GM21367 (cell line): ENCODE measurements around the gene AKR1B1.

Experiments
- ATAC-seq: cut with Tn5 transposase; IDR thresholded peaks from one replicate; pipeline ENCODE4 v1.9.1; 2021; ENCODE audit not compliant: unreplicated experiment

AKR1B1 gene

DNA sequence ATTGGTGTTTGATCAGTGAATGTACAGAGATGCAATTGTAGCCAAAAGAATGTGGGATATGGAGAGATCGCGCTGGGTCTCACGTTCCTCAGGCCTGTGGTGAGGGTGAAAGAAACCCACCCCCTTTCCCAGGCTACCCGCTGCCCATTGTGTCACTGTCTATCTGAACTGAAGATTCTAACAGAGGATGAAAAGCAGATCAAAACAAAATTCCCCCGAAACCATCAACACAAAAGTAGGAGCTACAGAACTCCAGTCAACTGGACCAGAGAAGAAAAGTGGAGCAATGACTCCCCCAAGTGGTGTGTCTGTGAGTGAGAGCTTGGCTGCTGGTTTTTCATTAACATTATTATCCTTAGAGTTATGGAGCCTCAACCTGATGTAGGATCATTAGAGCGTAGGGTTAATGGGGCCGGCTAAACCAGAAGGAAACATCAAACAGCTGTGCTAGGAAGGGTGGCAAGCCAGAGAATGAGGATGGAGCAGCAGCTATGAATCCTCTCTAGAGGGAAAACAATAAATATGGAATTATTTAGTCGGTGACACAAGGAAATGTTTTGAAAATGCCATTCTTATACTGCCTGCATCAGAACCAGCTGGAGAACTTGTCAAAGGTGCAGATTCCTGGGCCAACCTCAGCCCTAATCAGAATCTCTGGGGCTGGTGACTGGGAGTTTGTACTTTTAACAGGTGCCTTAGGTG, 38.3 kb downstream of the AKR1B1 start:
- ATAC-seq = no peak

DNA sequence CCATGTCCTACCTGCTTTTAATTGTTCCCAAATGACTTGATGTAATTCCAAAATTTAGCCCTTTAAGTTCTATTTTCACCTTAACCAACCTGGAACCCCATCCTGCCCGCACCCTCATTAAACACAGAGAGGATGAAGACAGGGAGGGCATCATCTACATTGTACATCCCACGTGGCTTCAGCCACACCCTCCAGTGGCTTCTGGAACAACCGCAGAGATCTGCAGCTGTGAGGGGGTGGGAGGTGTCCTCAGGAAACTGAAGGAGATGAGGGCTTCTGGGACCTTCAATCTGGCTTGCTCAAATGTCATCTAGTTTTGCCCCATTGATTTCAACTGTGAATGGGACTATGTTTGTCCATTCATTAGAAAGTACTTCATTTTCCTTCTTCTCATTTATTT, 39.0 kb downstream of the AKR1B1 start:
- ATAC-seq = no peak

DNA sequence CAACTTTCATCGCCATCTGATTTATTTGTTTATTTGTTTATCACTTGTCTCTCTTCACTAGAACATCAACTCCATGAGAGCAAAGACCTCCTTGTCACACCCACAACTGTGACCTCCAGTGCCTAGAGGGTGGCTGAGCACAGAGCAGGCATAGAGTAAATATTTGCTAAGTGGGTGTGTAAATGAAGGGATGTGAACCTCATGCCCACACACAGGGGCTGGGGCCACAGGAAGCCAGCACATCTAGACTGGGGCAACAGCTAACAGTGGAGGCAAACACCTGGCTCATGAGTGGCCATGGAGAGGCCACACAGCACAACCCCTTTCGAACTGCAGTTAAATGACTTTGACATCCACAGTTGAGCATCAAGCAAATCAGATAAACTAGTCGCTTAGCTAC, 39.8 kb downstream of the AKR1B1 start:
- ATAC-seq = no peak

DNA sequence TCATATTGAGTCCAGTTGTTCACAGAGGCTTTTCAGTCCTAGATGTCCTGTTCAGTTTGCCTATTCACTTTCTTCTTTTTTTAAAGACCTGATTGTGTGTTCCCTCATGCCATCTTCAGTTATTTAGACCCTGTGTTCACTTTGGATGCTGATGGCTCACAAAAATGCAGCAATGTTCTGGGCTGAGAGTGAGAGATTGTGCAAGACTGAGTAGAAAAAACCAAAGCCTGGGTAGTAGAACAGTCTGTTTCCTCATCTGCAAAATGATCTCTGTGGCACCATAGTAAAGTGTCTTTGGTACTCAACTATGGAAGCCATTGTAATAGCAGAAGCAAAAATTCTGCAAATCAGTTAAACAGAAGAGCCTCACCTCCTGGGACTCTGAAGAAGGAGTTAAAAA, 43.2 kb downstream of the AKR1B1 start:
- ATAC-seq = no peak

DNA sequence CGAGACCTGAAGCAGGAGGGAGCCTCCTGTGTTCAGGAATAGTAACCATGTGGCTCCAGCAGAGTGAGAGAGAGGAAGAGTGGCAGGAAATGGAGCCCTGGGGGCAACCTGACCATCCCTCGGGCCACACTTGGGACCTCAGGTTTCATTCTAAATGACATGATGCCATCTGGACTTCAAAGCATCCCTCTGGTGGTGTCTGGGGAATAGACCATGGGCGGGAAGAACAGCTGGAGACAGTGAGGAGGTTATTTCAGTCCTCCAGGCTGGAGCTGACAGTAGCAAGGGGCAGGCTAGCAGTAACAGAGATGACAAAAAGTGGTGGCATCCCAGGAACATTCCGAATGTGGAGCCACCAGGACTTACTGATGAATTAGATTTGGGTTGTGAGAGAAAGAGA, 44.8 kb downstream of the AKR1B1 start:
- no peak for ATAC-seq

DNA sequence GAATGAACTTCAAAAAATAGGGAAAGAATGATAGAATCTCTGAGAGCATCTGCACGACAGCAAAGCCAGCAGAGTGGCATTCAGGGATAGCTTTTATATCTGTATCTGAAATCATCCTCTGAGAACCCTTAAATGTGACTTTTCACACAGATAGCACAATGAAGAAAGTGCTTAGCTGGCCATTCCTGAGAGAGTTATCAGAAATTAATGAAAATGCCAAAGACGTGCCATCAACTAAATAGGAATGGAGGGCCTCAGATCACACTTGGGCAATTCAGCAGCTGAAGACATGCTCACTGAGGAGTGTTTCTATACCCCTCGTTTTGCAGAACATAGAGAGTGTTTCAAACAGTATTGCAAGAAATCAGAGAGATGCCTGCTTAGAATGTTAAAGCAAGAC, 51.6 kb downstream of the AKR1B1 start:
- no peak for ATAC-seq

DNA sequence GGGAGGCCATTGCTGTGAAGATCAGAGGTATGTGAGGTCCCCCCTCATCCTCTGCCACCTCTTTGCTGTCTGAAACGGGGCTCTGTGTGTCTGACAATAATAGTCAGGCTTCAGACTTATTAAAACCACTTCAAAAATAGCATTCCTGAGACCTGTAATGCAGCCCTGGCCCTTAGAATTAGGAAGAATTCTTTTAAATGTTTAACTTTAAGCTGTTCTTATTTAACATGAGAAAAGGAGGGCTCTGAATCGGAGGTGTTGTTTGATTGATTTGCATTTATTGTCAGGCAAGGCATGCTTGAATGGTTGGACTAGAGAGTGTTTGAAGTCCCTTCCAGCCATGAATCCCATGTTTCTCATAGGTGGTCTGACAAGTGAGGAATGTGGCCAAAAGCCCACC, 52.5 kb downstream of the AKR1B1 start:
- no peak for ATAC-seq

DNA sequence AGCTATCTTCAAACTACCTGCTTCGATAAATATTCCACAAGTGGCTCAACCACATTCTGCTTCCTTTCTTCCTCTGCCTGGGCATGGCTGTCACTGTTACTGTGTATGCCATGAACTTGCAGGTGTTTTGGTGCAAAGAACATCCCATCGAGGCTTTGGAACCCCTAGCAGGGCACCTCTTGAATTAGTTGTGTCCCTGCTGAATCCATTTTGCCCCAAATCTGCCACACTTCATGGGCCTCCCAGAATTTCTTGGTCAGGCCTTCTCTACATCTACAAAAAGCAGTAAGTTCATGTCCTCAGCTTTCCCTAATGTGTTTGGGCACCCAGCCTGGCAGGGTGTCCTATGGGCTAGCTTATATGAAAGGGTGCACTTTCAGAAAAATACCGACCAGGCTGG, 53.6 kb downstream of the AKR1B1 start:
- no peak for ATAC-seq

DNA sequence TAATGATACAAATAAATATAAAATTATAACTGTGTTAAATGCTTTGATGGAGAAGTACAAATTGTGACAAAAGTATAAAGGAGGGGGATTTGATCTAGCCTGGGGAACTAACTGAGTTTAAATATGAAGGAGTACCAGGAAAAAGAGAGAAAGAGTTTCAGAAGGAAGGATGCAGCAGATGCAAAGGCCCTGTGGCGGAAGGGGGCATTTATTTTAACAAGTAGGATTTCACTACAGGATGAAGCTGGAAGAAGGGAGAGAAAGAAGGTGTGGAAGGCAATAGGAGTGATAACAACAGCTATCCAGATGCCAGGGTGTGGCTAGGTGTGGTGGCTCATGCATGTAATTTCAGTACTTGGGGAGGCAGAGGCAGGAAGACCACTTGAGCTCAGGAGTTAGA, 55.8 kb downstream of the AKR1B1 start:
- no peak for ATAC-seq

DNA sequence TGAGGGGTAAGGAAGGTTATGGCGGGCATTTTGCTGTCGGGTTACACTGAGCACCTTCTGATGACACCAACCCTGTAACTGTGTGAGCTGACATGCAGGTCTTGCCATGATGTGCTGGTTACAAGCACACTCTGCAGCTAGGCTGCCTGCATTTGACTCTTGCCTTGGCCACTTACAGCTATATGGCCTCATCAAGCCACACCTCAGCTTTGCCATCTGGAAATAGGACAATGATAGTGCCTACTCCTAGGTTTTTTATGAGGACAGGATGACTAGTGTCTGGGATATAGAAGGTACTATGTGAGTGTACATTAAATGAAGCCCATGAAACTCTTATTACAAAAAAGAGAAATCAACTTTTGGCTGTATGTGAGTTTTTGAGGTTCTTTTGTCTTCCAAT, 58.0 kb downstream of the AKR1B1 start:
- no peak for ATAC-seq

DNA sequence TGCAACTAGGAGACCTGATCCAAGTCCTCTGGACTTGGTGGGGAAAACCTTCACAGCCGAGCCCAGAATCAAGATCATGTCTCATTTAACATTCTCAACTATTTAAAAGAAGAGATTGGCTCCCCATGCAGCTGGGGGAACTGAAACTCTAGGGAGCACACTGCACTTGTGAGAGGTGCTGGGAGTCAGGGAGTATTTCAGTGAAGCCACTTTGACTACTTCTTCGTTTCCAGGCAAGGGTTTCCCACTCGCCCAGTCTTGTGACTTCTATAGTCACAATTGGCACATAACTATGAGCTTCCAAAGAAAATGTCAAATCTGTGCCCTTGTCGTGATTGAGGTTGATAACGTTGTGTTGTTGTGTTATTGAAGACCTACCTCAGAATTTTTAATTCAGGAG, 62.9 kb downstream of the AKR1B1 start:
- no peak for ATAC-seq

DNA sequence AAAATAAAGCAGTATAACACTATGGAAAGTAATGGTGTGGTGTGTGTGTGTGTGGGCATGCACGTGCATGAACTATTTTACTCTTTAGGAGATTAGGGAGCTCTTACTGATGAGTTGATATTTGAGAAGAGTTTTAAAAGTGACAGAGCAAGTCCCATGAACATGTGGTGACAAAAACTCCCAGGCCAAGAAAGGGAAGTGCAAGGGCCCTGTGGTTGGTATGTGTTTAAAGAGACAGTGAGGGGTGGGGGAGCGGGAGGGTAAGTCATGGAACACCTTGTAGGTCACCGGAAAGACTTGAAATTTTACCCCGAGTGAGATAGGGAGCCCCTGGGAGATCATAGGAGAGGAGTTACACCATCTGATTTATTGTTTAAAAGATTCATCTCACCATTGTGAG, 63.3 kb downstream of the AKR1B1 start:
- no peak for ATAC-seq

DNA sequence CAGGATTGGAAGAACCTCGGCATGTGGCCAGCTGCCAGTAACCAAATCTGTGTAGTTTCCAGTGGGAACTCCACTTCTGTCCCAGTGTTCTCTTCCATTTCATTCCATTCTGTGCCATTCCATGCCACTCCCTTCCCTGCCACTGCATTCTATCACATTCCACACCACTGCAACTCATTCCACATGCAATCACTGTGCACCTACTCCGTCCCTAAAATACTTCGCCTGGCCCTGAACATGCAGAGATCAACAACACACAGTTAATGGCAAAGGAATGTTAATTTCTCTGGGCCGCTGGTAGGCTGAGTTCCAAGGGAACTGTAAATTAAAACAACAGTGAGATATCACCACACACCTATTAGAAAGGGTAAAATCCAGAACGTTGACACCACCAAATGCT, 64.8 kb downstream of the AKR1B1 start:
- ATAC-seq = no peak
